ENCODE measurements around the gene OLFML2A.

DNA sequence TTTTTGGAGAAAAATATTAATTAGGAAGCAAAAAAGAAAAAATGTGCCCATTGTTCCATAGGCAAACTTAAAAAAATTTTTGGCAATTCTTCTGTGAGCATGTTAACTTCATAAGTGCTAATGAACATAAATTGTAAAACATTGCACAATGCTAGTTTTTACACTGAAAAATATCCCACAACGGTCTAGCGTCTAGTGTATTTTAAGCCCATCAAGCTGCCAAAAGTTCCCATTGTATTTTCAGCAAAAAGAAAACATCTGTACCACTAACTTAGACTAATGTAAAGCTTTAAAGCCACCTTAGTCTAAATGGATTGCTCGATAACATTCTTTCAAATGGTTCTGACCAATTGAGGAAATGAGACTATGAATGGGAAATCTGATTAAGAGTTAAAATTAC, 8.6 kb upstream of the OLFML2A start:
- TF ChIP-seq, protein P1, sequence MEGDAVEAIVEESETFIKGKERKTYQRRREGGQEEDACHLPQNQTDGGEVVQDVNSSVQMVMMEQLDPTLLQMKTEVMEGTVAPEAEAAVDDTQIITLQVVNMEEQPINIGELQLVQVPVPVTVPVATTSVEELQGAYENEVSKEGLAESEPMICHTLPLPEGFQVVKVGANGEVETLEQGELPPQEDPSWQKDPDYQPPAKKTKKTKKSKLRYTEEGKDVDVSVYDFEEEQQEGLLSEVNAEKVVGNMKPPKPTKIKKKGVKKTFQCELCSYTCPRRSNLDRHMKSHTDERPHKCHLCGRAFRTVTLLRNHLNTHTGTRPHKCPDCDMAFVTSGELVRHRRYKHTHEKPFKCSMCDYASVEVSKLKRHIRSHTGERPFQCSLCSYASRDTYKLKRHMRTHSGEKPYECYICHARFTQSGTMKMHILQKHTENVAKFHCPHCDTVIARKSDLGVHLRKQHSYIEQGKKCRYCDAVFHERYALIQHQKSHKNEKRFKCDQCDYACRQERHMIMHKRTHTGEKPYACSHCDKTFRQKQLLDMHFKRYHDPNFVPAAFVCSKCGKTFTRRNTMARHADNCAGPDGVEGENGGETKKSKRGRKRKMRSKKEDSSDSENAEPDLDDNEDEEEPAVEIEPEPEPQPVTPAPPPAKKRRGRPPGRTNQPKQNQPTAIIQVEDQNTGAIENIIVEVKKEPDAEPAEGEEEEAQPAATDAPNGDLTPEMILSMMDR (IDR thresholded peaks at IDR 0.05), result no peak
- TF ChIP-seq EZH2 (IDR thresholded peaks at IDR 0.05; ENCODE audit: borderline replicate concordance, insufficient read depth, low read depth, low read length, poor library complexity, severe bottlenecking), result no peak

All from B cell (primary cell).